GM18517 (cell line): ENCODE results near the gene XYLB.
"Not testable (repeated sequence)": the region's sequence is repeated elsewhere in the genome, so short reads cannot be mapped to it uniquely, and the experiment has no call there.

ENCODE experiments used
- ATAC-seq: cut with Tn5 transposase; IDR thresholded peaks from one replicate; pipeline ENCODE4 v1.9.1; 2021; ENCODE audit warnings: mild to moderate bottlenecking, moderate library complexity; ENCODE audit not compliant: unreplicated experiment

Gene XYLB

GRCh38 chr3:38320638-38321037 lies 25.9 kb upstream of the XYLB start:
- not testable (repeated sequence) for ATAC-seq

- no peak for ATAC-seq
Measured at GRCh38 chr3:38323060-38323459, 23.5 kb upstream of the XYLB start.

- ATAC-seq, result no peak
Measured at GRCh38 chr3:38325256-38325655, 21.3 kb upstream of the XYLB start.

DNA sequence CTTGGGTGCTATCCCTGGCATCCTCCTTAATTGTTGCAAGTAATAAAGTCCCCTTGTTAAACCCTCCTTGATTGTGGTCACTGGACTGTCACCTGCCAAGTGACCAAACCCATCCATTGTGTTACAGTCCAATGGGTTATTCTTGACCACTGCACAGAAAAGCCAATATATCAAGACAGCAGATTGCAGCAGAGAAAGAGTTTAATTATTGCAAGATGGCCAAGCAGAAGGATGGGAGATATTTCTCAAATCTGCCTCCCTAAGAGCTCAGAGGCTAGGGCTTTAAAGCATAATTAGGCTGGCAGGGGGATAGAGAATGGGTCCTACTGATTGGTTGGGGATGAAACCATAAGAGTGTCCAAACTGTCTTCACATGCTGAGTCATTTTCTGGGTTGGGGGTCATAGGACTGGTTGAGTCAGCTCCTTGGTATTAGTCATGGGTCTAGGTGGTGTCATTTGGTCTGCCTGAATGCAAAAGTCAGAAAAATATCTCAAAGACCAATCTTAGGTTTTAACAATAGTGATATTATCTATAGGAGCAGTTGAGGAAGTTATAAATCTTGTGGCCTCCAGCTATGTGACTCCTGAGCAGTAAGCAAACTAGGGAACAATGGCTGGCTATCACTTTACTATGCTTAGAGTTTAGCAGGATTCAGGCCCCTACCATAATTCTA lies 19.1 kb upstream of the XYLB start:
- no peak for ATAC-seq

GRCh38 chr3:38331257-38332022 lies 15.1 kb upstream of the XYLB start:
- no peak for ATAC-seq

DNA sequence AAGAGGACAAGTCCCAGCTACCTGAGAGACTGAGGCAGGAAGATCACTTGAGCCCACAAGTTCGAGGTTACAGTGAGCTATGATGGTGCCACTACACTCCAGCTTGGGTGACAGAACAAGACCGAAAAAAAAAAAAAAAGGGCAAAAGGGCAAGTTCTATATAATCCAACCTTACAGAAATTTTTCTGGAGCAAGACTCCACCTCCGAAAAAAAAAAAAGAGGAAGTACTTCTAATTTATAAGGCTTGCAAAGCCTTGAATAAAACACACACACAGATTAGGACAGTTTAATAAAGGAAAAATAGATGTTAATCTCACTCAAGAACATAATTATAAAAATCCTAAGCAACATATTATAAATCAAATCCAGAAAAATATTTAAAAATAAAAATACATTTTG lies 14.4 kb upstream of the XYLB start:
- no peak for ATAC-seq

- no peak for ATAC-seq
Measured at GRCh38 chr3:38334142-38335055, 12.2 kb upstream of the XYLB start.

DNA sequence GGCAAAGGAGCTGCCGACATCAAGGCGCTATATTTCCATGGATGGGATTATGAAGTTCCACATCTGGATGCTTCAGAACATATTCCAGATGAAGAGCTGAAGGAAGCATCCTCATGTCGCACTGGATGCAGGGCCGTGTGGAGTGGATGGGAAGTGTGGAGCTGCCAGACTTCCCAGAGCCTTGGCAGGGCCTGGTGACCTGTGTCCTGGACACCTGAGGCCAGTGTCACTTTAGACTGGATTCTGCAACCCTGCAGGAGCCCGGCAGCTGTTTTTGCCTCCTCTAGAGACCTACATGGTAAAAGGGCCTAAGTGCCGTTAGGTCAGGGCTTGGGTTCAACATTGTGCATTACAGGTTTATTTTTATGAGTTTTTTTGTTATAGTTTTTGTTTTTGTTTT lies 11.3 kb upstream of the XYLB start:
- ATAC-seq, result no peak

GRCh38 chr3:38337703-38338102 lies 8.9 kb upstream of the XYLB start:
- ATAC-seq, result no peak

DNA sequence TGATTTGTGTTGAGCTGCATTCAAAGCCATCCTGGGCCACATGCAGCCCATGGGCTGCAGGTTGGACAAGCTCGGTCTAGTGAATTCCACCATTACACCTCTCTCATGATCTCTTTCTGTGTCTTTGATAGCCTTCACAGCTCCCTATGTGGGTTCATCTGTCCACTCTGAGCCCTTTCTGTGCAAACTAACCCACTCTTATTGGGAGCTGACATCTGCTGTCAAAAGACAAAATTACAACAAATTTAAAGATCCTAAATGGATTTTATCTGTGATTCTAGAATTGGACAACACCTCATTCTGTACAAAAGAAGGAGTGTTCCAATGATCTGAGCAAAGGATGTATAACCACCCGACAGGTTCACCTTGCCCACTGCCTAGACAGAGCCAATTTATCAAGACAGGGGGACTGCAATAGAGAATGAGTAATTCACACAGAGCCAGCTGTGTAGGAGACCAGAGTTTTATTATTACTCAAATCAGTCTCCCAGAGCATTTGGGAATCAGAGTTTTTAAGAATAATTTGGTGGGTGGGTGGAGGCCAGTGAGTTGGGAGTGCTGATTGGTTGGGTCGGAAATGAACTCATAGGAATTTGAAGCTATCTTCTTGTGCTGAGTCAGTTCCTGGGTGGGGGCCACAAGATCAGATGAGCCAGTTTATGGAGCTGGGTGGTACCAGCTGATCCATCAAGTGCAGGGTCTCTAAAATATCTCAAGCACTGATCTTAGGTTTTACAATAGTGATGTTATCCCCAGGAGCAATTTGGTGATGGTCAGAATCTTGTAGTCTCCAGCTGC lies 2.6 kb upstream of the XYLB start:
- ATAC-seq, result no peak

DNA sequence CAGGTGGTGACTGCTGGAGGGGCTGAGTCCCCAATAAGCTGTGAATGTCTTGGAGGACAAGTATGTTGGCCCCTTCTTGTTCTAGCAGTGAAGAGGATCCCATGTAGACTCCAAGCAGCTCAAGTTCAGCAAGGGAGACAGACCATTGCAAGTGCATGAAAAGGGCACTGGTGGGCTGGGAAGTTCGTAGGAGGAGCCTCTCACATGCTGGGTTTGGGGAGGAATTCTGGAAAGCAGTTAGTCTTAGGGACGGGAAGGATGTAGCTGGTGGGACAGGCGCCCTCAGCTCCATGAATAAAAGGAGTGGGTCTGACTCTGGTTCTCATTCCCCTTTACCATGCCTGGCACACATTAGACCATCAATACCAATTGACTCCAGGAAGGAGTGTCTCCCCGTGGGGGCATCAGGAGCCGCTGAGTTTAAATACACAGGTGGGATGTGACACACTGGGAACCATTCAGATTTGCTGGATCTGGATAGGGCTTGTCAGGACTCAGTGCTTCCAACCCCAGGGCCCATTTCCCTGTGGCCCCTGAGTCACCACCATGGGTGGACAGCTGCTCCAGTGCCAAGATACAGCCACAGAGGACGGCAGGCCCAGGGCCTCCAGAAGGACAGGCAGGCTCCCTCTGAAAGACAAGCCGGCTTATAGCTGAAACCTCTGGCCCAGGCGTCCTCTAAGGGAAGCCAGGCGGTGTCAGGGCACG lies 552 bp upstream of the XYLB start:
- peak; percentile 33 for ATAC-seq

GRCh38 chr3:38347421-38348200 lies 1.0 kb downstream of the XYLB start:
- ATAC-seq, result no peak

GRCh38 chr3:38348903-38349302 lies 2.3 kb downstream of the XYLB start:
- no peak for ATAC-seq

DNA sequence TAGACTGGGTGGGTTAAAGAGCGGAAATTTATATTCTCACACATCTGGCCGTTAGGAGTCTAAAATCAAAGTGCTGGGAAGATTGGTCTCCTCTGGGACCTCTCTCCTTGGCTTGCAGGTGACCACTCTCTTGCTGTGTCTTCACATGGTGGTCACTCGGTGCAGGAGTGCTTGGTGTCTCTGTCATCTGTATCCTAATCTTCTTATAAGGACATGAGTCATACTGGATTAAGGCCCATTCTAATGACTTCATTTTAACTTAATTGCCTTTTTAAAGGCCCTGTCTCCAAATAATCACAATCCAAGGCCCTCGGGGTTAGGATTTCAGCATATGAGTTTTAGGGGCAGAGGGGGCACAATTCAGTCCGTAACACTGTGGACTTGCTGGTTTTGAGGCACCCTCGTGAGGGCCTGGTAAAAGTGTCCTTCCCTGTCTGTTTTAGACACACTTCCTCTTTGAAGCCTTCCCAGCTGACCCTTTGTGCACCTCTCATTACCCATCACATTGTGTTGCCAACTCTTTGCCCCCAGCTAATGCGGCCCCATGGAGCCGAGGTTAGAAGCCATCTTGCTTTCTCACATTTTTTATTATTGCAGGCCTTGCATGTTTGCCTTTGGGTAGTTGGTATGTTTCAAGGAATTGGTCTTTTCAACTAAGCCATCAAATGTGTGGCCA lies 3.2 kb downstream of the XYLB start:
- ATAC-seq, result no peak

DNA sequence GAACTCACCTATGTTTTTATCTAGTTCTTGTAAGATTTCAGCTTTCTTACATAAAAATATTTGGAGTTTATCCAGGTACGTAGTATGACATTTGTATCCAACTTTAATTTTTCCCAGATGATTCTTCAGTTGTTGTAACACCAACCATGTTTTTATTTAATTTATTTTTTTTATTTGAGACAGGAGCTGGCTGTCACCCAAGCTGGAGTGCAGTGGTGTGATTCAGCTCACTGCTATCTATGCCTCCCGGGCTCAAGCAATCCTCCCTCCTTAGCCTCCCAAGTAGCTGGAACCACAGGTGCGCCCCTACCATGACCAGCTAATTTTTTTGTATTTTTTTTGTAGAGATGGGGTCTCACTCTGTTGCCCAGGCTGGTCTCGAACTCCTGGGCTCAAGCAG lies 6.6 kb downstream of the XYLB start:
- no peak for ATAC-seq

DNA sequence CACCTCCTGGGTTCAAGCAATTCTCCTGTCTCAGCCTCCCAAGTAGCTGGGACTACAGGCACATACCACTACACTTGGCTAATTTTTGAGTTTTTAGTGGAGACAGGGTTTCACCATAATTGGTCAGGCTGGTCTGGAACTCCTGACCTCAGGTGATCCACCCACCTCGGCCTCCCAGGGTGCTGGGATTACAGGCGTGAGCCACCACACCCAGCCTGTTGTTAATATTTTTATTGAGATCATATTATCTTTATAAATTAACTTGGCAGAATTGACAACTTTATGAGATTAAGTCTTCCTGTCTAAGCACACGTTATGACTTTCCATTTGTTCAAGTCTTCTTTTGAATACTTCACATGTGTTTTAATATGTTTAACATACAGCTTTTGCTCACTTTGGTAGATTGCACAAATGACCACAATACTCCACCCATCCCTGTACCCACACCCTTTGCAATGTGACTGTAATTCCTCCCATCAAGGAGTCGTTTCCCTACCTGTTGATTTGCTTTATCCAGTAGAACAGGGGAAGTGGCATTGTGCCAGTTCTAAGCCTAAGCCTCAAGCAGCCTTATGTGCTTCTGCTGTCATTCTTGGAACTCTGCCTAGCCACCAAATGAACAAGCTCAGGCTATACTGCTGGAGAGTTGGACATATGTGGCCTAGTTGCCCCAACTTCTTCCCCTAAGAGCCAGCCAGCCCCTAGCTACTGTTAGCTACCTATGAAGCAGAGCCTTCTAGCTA lies 8.2 kb downstream of the XYLB start:
- no peak for ATAC-seq

DNA sequence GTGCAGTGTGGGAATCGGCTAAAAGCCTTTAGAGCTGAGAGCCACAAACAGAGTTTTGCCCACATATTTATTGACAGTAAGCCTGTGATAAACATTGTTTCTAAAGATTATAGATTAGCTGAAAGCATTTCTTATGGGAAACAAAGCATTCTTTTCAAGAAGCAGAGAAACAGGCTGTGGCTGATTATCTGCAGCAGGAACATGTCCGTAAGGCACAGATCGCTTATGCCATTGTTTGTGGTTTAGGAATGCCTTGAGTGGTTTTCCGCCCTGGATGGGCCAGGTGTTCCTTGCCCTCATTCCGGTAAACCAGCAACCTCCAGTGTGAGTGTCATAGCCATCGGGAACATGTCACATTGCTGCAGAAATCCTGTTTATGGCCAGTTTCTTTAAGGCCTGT lies 12.5 kb downstream of the XYLB start:
- no peak for ATAC-seq

DNA sequence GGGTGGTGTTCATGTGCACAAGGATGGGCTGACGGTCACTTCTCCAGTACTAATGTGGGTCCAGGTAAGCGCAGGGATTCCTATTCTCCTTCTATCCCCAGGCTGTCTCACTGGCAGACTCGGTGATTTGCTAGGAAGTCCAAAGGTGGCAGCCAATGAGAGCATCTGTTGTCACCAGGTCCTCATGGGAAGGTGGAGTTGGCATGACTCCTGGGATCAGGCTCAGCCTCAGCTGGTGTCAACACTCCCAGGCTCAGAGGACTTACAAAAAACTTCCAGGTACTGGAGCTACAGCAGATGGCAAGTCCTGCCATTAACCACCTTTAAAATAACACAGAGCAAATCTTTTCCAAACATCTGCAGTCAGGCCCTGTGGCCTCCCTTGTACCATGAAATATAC lies 13.8 kb downstream of the XYLB start:
- ATAC-seq, result no peak
